Stimulated activated CD4-positive, alpha-beta T cell treated with anti-CD3 and anti-CD28 coated beads, Interleukin-2, amount 100 ng/mL, for 4 hours (primary cell): Measurements from ENCODE around the gene SLAMF1.
"Not testable (repeated sequence)": the region's sequence is repeated elsewhere in the genome, so short reads cannot be mapped to it uniquely, and the experiment has no call there.

Source experiments
- DNase-seq: peaks from one replicate; pipeline ENCODE4 v3.0.0-alpha.2; 2020; ENCODE audit warnings: low read depth

The SLAMF1 gene

GRCh38 chr1:160597051-160597450 is 49.8 kb downstream of the SLAMF1 start:
- DNase-seq: no peak

GRCh38 chr1:160590488-160590887 is 56.4 kb downstream of the SLAMF1 start:
- no peak for DNase-seq

GRCh38 chr1:160588468-160588867 is 58.4 kb downstream of the SLAMF1 start:
- no peak for DNase-seq

GRCh38 chr1:160584784-160585183 is 62.1 kb downstream of the SLAMF1 start:
- DNase-seq: no peak

GRCh38 chr1:160582976-160583375 is 63.9 kb downstream of the SLAMF1 start:
- DNase-seq: not testable (repeated sequence)

- DNase-seq: no peak
Observed at GRCh38 chr1:160581961-160582360, 64.9 kb downstream of the SLAMF1 start.

GRCh38 chr1:160580221-160580812 is 66.5 kb downstream of the SLAMF1 start:
- no peak for DNase-seq

GRCh38 chr1:160579216-160579701 is 67.6 kb downstream of the SLAMF1 start, which contains the start of gene CD84:
Gene CD84, minus strand, starts transcription at chr1:160579496. Its CDS starts 59 bp downstream, at chr1:160579437.
- DNase-seq: no peak

- DNase-seq: no peak
Observed at GRCh38 chr1:160578525-160579191, 68.2 kb downstream of the SLAMF1 start.

- DNase-seq: no peak
Observed at GRCh38 chr1:160578175-160578524, 68.7 kb downstream of the SLAMF1 start.

GRCh38 chr1:160577671-160578070 is 69.2 kb downstream of the SLAMF1 start:
- no peak for DNase-seq

GRCh38 chr1:160576884-160577283 is 70.0 kb downstream of the SLAMF1 start:
- DNase-seq: no peak

- DNase-seq: peak; percentile 64
Observed at GRCh38 chr1:160576390-160576789, 70.5 kb downstream of the SLAMF1 start.

- no peak for DNase-seq
Observed at GRCh38 chr1:160575112-160575664, 71.7 kb downstream of the SLAMF1 start.

GRCh38 chr1:160570840-160571239 is 76.0 kb downstream of the SLAMF1 start:
- no peak for DNase-seq

GRCh38 chr1:160569806-160570205 is 77.0 kb downstream of the SLAMF1 start:
- no peak for DNase-seq

- peak; percentile 74 for DNase-seq
Observed at GRCh38 chr1:160567858-160568682, 78.8 kb downstream of the SLAMF1 start.

- DNase-seq: no peak
Observed at GRCh38 chr1:160567341-160567740, 79.5 kb downstream of the SLAMF1 start.

GRCh38 chr1:160565564-160565963 is 81.3 kb downstream of the SLAMF1 start:
- DNase-seq: no peak

- DNase-seq: not testable (repeated sequence)
Observed at GRCh38 chr1:160563230-160563629, 83.6 kb downstream of the SLAMF1 start.

- not testable (repeated sequence) for DNase-seq
Observed at GRCh38 chr1:160562745-160563144, 84.1 kb downstream of the SLAMF1 start.

GRCh38 chr1:160560806-160561205 is 86.0 kb downstream of the SLAMF1 start:
- DNase-seq: no peak
